ENCODE measurements around the gene RSPO1. TPM values are rescaled to one million over a fixed set of nuclear protein-coding genes. Genes with fewer than 3 reads are reported as not detected.
"Not testable (repeated sequence)": the region's sequence is repeated elsewhere in the genome, so short reads cannot be mapped to it uniquely, and the experiment has no call there.

RSPO1 gene
- total RNA-seq: not detected in 2 replicates
- long read RNA-seq: 0 reads

- no peak for DNase-seq (ENCODE audit: extremely low spot score, unreplicated experiment)
- H3K9me3 Mint-ChIP-seq (ENCODE audit: unreplicated experiment): no peaks in the 10 kb centered on the region
- no peaks in the 10 kb centered on the region for H3K36me3 Mint-ChIP-seq (ENCODE audit: unreplicated experiment)
- peak within 1 kb of the TSS; percentile 41 for H3K4me3 Mint-ChIP-seq (ENCODE audit: unreplicated experiment)
- H3K27me3 Mint-ChIP-seq (ENCODE audit: unreplicated experiment): peaks cover 69% of the 10 kb centered on the region
- no peak within 1 kb of the TSS for H3K27ac Mint-ChIP-seq (ENCODE audit: unreplicated experiment)
- H3K4me1 Mint-ChIP-seq (ENCODE audit: unreplicated experiment): peaks cover 7% of the 10 kb centered on the region
- TF ChIP-seq CTCF (IDR thresholded peaks at IDR 0.05): no peak
Observed at GRCh38 chr1:37634244-37634991, at the start of gene RSPO1. Gene RSPO1, minus strand, starts transcription at chr1:37634892. Its CDS starts 5,231 bp downstream, at chr1:37629661.

GRCh38 chr1:37684182-37684581 is 49.5 kb upstream of the RSPO1 start:
- H3K4me3 Mint-ChIP-seq (ENCODE audit: unreplicated experiment); H3K27ac Mint-ChIP-seq (ENCODE audit: unreplicated experiment); H3K27me3 Mint-ChIP-seq (ENCODE audit: unreplicated experiment); H3K9me3 Mint-ChIP-seq (ENCODE audit: unreplicated experiment); DNase-seq (ENCODE audit: extremely low spot score, unreplicated experiment): not testable (repeated sequence)
- H3K36me3 Mint-ChIP-seq (ENCODE audit: unreplicated experiment): peaks cover 38% of the 10 kb centered on the region
- peaks cover 11% of the 10 kb centered on the region for H3K4me1 Mint-ChIP-seq (ENCODE audit: unreplicated experiment)

GRCh38 chr1:37682334-37682987 is 47.8 kb upstream of the RSPO1 start:
- Mint-ChIP-seq H3K4me3 (ENCODE audit: unreplicated experiment) (no peak overlapping the region), H3K9me3 (ENCODE audit: unreplicated experiment) (no peaks in the 10 kb centered on the region), H3K4me1 (ENCODE audit: unreplicated experiment) (peaks cover 2% of the 10 kb centered on the region), H3K27me3 (ENCODE audit: unreplicated experiment) (no peaks in the 10 kb centered on the region), H3K27ac (ENCODE audit: unreplicated experiment) (peak overlapping the region; percentile 40), H3K36me3 (ENCODE audit: unreplicated experiment) (peaks cover 35% of the 10 kb centered on the region)
- peak; percentile 91 for TF ChIP-seq CTCF (IDR thresholded peaks at IDR 0.05)
- no peak for DNase-seq (ENCODE audit: extremely low spot score, unreplicated experiment)

- peaks cover 5% of the 10 kb centered on the region for H3K27me3 Mint-ChIP-seq (ENCODE audit: unreplicated experiment)
- H3K27ac Mint-ChIP-seq (ENCODE audit: unreplicated experiment): no peak overlapping the region
- no peak for TF ChIP-seq CTCF (IDR thresholded peaks at IDR 0.05)
- peaks cover 31% of the 10 kb centered on the region for H3K36me3 Mint-ChIP-seq (ENCODE audit: unreplicated experiment)
- no peak overlapping the region for H3K4me3 Mint-ChIP-seq (ENCODE audit: unreplicated experiment)
- H3K4me1 Mint-ChIP-seq (ENCODE audit: unreplicated experiment): peaks cover 2% of the 10 kb centered on the region
- DNase-seq (ENCODE audit: extremely low spot score, unreplicated experiment): no peak
- H3K9me3 Mint-ChIP-seq (ENCODE audit: unreplicated experiment): no peaks in the 10 kb centered on the region
Observed at GRCh38 chr1:37680933-37681332, 46.2 kb upstream of the RSPO1 start.

GRCh38 chr1:37677808-37678207 is 43.1 kb upstream of the RSPO1 start:
- peaks cover 5% of the 10 kb centered on the region for H3K27me3 Mint-ChIP-seq (ENCODE audit: unreplicated experiment)
- TF ChIP-seq CTCF (IDR thresholded peaks at IDR 0.05): no peak
- no peak overlapping the region for H3K4me3 Mint-ChIP-seq (ENCODE audit: unreplicated experiment)
- H3K36me3 Mint-ChIP-seq (ENCODE audit: unreplicated experiment): peaks cover 19% of the 10 kb centered on the region
- DNase-seq (ENCODE audit: extremely low spot score, unreplicated experiment): no peak
- no peaks in the 10 kb centered on the region for H3K9me3 Mint-ChIP-seq (ENCODE audit: unreplicated experiment)
- no peak overlapping the region for H3K27ac Mint-ChIP-seq (ENCODE audit: unreplicated experiment)
- peaks cover 2% of the 10 kb centered on the region for H3K4me1 Mint-ChIP-seq (ENCODE audit: unreplicated experiment)
